Measurements from ENCODE around the gene TRPM5.

Gene TRPM5

DNA sequence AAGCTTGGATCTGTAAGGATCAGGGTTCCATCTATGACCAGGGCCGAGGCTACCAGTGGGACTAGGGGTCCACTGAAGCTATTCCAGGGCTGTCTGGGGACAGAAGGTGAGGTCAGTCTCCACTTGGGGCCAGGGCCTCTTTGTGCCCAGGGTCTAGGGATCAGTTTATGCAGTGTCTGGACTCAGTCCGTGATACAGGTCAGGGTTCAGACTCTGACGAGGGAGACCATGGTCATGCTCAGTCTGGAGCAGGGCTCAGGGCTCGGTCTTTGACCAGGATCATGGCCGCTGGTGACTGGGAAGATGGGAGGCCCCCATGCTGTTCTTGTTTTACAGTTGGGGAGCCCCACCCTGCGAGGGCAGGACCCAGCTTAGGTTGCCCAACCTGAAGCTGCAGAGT, 32.0 kb downstream of the TRPM5 start:
- CTCF ChIA-PET = interaction anchor here (0.7 to 2.1 kb wide), 4 partner anchors 8 to 226 kb away, joined by 3 to 9 read pairs (median 4); no protein-coding TSS in a partner anchor
- POLR2A ChIA-PET = no interaction called here
- no peak for DNase-seq (ENCODE audit: low read depth, low spot score)
- no peak overlapping the region for H3K4me3 ChIP-seq (ENCODE audit: low read depth, low read length)
- TF ChIP-seq, protein P1, sequence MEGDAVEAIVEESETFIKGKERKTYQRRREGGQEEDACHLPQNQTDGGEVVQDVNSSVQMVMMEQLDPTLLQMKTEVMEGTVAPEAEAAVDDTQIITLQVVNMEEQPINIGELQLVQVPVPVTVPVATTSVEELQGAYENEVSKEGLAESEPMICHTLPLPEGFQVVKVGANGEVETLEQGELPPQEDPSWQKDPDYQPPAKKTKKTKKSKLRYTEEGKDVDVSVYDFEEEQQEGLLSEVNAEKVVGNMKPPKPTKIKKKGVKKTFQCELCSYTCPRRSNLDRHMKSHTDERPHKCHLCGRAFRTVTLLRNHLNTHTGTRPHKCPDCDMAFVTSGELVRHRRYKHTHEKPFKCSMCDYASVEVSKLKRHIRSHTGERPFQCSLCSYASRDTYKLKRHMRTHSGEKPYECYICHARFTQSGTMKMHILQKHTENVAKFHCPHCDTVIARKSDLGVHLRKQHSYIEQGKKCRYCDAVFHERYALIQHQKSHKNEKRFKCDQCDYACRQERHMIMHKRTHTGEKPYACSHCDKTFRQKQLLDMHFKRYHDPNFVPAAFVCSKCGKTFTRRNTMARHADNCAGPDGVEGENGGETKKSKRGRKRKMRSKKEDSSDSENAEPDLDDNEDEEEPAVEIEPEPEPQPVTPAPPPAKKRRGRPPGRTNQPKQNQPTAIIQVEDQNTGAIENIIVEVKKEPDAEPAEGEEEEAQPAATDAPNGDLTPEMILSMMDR (IDR thresholded peaks at IDR 0.05; ENCODE audit: insufficient read depth, low read length, missing control alignments) = no peak

- POLR2A ChIA-PET = no interaction called here
- H3K4me3 ChIP-seq (ENCODE audit: low read depth, low read length) = no peak overlapping the region
- CTCF ChIA-PET = interaction anchor here (0.7 to 4.5 kb wide), 4 partner anchors 8 to 225 kb away, joined by 3 to 48 read pairs (median 7); no protein-coding TSS in a partner anchor
- TF ChIP-seq, protein P1 (IDR thresholded peaks at IDR 0.05; ENCODE audit: insufficient read depth, low read length, missing control alignments) = no peak
- DNase-seq (ENCODE audit: low read depth, low spot score) = no peak
These were observed 32.6 kb downstream of the TRPM5 start for GRCh38 chr11:2411446-2412305.

GRCh38 chr11:2410616-2411015, 33.7 kb downstream of the TRPM5 start:
- H3K4me3 ChIP-seq (ENCODE audit: low read depth, low read length) = no peak overlapping the region
- POLR2A ChIA-PET = no interaction called here
- TF ChIP-seq, protein P1 (IDR thresholded peaks at IDR 0.05; ENCODE audit: insufficient read depth, low read length, missing control alignments) = no peak
- DNase-seq (ENCODE audit: low read depth, low spot score) = no peak
- CTCF ChIA-PET = interaction anchor here (1.3 to 4.5 kb wide), 3 partner anchors 9 to 216 kb away, joined by 4 to 48 read pairs (median 13); no protein-coding TSS in a partner anchor

- no peak overlapping the region for H3K4me3 ChIP-seq (ENCODE audit: low read depth, low read length)
- DNase-seq (ENCODE audit: low read depth, low spot score) = no peak
- TF ChIP-seq, protein P1 (IDR thresholded peaks at IDR 0.05; ENCODE audit: insufficient read depth, low read length, missing control alignments) = no peak
- ChIA-PET CTCF (interaction anchor here (0.7 to 4.5 kb wide), 7 partner anchors 9 to 216 kb away, joined by 3 to 48 read pairs (median 7); partner anchors contain the start of gene TSSC4), POLR2A (no interaction called here)
These were observed 34.5 kb downstream of the TRPM5 start for GRCh38 chr11:2409611-2410468.

DNA sequence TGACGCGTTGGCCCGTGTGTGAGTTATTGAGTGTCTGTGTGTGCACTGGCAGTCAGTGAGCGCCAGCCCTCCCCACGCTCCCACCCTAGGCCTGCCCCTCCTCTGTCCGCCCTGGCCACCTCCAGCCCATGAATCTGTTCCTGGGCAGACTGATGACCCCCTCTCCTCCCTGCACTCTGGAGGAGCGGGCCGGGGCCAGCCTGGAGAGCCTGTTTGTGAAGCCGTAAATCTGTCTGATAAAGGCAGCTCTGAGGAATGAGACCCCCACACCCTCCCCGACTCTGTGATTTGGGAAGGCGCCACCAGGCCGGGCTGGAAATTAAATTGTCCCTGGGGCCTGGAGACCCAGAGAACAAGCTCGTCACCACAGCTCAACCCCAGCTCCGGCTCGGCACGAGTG, 35.2 kb downstream of the TRPM5 start:
- ChIA-PET POLR2A (no interaction called here), CTCF (interaction anchor here (0.7 to 4.5 kb wide), 7 partner anchors 8 to 215 kb away, joined by 3 to 48 read pairs (median 7); partner anchors contain the start of gene TSSC4)
- no peak overlapping the region for H3K4me3 ChIP-seq (ENCODE audit: low read depth, low read length)
- TF ChIP-seq, protein P1 (IDR thresholded peaks at IDR 0.05; ENCODE audit: insufficient read depth, low read length, missing control alignments) = no peak
- DNase-seq (ENCODE audit: low read depth, low spot score) = no peak

Measured in AG04449 (cell line).